HG03066 (cell line): ENCODE results near the gene PLEKHJ1.

Source experiments
- ATAC-seq: cut with Tn5 transposase; IDR thresholded peaks from one replicate; pipeline ENCODE4 v1.9.1; 2021; ENCODE audit warnings: low read depth; ENCODE audit not compliant: unreplicated experiment

The PLEKHJ1 gene

DNA sequence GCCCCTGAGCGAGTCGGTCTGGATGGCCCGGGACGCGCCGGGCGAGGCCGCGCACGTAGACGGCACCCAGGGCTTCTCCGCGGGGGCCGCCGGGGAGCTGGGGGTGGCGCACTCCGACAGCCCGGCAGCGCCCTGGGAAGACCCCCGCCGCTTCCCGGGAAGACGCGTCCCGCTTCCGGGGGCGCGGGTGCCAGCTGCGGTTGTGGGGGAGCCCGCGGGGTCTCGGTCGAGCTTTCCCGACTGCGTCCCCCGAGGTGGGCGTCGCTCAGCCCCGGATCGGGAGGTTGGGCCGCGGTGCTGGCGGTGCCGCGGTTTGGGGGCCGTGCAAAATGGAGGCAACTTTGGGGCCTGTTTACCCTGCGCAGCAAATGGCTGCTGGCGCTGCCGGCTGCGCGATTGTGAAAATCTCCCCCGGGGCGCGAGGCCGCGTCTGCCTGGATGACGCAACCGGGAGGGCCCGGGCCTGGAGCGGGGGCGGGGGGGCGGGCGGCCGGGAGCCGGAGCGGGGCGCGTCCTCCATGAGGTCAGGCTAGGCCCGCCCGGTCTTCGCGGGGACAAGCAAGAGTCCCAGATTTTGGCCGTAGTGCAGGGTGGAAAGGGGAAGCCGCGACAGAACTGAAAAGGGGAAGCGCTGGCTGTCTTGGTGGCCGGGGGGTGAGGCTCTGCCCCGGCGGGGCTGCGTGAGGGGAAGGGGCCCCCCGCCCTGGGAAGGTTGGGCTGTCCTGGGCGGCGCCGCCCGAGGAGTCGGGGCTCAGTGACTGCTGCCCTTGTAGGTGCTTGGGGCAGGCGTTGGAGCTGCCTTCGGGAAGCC, 34.5 kb upstream of the PLEKHJ1 start:
- ATAC-seq = no peak

DNA sequence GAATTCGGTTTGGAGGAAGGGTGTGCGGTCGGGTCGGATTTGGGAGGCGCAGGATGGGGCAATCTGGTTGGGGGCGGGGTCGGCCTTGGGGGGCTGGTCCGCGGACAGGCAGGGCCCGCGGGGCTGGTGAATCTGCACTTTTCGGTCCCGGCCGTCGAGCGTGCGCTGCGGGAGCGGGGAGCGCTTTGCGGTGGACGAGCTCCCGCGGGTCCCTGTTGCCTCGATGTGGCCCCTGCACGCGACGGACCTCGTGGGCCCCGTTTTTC, 34.0 kb upstream of the PLEKHJ1 start:
- no peak for ATAC-seq

DNA sequence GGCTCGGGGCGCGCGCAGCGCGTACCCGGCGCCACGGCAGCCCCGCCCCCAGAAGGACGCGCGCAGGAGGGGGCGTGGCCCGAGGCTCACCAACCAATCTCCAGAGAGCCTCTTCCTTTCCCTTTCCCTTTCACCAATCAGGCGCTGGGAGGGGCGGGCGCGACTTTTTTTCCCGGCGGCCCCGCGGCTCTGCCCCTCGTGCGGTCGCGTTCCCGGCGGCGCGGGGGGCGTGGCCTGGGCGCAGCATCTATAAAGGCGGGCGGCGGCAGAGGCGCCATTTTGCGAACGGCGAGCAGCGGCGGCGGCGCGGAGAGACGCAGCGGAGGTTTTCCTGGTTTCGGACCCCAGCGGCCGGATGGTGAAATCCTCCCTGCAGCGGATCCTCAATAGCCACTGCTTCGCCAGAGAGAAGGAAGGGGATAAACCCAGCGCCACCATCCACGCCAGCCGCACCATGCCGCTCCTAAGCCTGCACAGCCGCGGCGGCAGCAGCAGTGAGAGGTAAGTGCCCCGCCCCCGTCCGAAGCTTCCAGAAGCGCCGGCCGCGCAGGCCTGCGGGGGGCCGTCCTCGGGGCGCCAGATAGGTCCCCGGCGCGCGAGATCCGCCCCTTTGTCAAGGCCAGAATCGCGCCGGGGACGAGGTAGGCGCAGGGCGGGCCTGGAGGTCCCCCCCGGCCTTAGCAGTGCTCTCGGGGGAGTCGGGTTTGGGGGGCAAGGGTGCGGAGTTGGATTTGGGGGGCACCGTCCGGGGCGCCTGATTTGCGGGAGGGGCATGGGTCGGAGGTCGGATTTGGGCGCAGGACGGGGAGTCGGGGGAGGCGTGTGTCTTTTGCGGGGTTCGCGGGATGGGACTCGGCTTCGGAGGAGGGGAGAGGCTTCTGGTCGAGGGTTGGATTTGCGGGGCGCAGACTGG, 33.4 kb upstream of the PLEKHJ1 start:
- peak; percentile 38 for ATAC-seq

DNA sequence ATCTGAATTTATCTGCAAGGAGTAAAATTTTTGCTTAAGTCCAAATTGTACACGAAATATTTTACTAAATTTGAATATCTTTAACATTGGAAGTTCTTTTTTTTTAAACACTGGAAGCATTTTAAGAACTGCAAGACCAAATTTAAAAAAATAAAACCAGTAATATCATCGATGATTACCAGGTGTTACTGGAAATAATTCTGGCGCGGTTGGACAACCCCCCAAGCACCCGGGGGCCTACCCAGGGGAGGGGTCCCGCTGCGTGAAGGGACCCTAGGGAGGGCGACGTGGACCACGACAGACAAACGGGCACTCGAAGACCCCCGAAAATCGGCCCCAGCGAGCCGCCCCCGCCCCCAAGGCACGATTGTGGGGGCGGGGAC, 32.7 kb upstream of the PLEKHJ1 start:
- ATAC-seq = no peak

DNA sequence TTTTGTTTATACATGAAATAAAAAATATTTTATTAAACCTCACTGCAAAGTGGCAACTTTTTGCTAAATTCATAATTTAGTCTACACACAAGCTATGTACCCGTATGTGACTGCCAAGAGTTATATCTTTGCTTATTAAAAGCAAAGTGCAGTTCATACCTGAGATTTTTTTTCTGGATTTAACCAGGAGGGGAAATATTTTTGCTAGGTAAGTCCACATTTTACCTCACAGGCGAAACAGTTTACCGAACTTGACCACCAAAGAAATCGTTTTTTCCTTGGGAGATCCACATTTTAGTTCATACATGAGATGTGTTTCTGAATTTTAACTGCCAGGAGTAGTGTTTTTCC, 32.3 kb upstream of the PLEKHJ1 start:
- ATAC-seq = no peak

DNA sequence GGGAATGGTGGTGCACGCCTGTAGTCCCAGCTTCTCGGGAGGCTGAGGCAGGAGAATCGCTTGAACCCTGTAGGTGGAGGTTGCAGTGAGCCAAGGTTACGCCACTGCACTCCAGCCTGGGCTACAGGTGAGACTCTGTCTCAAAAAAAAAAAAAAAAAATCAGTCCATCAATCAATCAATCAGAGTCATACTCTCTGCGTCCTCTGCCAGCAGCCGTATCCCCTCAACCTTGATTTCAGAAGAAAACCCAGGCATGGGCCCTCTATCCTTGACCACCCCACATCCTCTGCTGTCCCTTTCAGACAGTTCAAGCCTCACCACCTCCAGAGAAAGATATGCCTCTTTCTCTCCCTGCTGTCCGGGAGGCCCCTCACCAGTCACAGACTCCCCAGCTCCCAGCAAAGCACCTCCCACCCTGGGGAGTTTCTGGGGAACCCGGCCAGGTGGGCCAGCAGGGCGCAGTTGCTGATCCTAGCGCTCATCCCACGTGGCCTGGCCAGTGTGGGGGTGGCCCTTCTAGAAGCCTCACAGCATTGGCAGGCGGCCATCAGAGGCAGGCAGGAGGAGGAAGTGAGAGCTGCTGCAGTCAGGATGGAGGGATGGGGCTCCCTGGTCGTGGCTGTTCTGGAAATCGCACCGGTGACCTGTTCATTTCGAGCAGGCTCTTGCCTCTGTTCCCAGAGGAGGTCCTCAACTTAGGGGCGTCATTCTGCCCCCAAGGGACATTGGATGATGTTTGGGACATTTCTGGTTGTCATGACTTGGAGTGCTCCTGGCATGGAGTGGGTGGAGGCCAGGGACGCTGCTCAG, 30.3 kb upstream of the PLEKHJ1 start:
- ATAC-seq = no peak

DNA sequence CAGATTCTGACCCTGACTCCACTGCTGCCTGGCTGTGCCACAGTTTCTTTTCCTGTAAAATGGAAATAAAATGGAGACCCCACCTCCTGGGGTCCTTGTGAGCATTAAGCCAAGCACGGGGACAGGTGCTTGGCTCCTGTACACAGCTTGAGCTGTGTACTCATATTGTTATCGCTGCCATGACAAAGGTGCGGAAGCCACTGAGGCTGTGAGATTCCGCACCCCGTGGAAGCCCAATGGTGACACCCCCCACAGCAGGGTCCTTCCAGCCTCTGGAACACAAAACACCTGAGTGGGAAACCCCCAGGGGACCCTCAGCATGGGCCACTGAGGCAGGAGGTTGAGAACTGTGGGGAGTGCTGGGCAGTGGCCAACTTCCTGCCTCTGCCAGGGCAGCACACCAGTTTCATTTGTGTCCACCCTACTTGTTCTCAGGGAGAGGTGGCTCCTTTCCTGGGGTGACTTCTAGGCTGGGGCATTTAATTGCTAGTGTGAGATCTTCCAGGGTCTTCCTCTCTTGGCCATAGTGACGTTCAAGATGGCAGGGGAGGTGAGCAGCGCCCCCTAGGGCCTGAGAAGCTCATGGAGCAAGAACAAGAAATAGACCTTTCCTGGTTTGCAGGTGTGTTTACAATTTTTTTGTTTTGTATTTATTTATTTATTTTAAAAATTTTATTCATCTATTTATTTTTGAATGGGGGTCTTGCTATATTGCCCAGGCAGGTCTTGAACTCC, 25.5 kb upstream of the PLEKHJ1 start:
- no peak for ATAC-seq

DNA sequence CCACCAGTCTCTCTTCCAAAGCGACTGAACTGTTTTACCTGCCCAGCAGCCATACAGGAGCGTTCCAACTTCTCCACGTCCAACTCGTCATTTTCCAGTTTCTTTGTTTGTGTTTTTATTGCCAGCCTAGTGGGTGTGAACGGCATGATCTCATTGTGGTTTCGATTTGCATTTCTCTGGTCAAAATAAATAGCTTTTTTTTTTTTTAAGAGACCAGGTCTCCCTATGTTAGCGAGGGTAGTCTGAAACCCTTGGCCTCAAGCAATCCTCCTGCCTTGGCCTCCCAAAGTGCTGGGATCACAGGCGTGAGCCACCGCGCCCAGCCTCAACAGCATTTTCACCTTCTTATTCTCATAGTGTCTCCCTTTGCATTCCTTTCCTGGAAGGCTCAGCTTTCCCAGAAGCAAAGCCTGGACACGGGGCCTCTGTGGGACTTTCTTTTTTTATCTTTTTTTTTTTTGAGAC, 24.2 kb upstream of the PLEKHJ1 start:
- no peak for ATAC-seq

DNA sequence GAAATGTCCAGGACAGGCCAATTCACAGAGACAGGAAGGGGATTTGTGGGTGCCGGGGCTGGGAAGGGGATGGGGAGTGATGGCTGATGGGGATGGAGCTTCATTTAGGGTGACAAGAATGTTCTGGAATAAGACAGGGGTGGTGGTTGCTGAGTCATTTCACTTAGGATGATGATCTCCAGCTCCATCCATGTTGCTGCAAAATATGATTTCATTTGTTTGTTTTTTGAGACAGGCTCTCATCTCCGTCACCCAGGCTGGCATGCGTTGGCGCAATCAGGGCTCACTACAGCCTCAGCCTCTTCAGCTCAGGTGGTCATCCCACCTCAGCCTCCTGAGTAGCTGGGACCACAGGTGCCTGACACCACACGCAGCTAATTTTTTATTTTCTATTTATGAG, 23.2 kb upstream of the PLEKHJ1 start:
- ATAC-seq = no peak

DNA sequence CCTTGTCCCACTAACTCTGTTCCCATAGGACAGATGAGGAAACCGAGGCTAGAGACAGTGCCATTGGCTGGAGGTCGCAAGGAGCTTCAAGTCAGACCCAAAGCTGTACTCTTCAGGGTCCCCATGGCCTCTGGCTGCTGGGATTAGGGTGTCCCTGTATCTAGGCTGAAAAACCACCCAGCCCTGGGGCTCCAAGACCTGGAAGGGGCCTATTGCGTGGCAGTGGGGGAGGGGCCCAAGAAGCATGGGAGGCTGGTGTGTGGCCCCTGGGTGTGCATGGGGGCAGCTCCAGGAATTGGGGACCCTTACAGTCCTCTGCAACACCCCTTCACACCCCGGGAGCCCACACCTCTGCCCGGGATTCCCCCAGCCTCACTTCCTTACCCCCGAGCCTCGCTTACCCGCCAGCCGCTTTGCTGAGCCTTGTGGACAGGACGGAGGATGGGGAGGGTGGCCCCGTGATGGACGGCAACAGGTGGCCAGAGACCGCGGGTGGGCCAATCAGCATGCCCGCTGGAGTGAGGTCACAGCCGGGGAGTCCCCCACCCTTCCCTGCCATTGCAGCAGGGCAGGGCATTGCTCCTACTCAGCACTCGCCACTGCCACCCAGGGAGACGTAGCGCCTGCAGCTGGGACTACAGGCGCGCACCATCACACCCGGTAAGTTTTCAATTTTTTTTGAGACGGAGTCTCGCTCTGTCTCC, 20.0 kb upstream of the PLEKHJ1 start, which contains the start of gene JSRP1:
Gene JSRP1 (minus strand): TSS at position 436 of the 704 bp plus-strand sequence. CDS start 1,103 bp downstream, outside the sequence.
- ATAC-seq = no peak

DNA sequence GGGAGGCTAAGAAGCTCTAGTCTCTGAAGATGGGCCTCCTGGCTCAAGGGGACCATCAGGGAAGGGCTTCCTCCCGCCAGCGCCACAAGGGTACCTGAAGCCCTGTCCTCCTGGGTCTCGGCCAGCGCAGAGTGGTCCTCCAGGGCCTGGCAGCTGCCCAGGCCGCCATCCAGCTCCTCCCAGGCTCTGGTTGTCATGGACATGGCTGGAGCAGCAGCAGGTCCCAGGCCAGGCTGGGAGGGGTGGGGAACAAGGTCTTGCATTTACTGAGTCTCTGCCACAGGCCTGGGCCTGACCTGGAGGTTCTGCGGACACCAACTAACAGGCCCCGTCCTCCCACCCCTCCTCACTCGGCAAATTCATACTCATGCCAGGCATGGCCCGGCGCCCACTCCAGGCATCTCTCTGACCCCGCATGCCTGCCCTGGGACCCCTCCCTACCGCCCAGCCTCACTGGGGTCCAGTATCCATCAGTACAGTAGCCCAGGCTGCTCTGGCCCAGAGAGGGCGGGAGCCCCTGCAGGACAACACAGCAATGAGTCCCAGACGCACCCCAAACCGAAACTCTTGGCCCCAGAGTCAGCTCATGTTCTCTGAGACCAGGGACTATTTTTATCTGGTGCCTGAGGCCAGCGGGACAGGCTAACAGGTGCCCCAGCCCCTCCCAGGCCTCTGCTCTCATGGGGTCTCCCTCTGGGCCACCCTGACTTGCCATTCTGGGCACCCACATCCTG, 19.1 kb upstream of the PLEKHJ1 start:
- no peak for ATAC-seq

DNA sequence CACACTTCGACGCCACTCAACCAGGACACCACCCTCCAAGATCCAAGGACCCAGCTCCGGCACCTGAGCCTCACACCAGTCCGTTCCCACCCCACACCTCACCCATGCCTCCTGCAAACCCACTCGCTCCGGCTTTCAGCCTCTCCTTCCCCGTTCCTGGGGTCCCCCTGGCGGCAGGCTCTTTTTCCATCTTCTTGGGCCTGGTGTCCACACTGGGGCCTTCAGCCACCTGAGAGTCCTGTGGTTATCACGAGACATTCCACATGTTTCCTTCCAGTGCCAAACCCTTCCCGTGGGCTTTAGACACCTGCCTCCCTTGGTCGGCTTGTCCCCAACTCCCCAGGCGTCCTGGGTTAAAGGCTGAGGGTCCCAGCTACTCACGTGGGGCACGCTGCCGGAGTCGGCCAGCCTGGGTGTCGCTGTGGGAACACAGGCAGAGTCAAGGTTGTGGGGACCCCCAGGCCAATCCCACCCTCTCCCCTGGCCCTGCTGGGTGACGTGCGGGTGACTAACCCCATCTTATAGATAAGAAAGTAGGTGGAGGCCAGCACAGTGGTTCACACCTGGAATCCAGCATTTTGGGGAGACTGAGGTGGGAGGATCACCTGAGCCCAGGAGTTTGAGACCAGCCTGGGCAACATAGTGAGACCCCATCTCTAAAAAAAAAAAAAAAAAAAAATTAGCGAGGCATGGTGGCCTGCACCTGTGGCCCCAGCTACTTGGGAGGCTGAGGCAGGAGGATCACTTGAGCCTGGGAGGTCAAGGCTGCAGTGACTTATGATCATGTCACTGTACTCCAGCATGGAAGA, 18.1 kb upstream of the PLEKHJ1 start:
- no peak for ATAC-seq

DNA sequence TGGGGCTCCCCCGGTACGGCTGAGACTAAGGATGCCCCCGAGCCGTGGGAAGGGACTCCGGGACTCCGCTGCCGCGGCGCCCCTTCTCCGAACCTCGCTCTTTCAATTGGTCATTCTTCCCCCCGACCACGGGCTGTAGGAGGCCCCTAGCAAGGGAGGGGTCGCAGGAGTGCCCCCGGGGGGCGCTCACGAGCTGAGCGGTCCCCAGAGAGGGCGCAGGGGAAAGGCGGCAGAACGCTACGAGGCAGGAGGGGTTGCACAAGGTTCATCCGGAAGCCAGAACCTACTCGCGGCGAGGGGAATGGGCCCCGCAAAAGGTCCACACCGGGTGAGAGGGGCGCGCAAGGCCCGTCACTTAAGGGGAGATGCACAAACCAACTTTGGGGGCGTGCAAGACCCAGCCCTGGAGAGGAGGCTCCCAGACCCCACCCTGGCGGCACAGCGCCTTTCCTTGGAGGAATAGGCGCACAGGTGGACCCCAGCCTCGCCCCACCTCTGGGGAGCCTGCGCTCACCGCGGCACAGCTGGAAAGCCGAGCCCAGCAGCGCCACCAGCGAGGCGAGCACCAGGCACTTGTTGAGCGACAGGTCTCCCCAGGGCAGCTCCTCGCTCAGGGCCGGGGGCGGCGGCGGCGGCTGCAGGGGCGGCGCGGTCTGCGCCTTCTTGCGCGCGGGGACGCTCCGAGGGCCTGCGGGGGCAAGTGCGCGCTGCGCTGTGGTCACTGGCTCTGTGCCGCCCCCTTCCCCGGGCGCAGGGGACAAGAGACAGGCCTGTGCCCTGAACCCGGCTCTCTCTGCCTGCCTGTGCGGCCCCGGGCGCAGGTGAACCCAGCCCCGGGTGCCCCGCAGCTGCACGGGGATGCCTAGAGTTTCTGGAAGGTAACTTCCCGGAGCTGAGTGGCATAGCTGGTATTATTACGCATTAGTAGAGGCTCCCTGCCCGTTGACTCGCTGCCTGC, 17.3 kb upstream of the PLEKHJ1 start:
- no peak for ATAC-seq

DNA sequence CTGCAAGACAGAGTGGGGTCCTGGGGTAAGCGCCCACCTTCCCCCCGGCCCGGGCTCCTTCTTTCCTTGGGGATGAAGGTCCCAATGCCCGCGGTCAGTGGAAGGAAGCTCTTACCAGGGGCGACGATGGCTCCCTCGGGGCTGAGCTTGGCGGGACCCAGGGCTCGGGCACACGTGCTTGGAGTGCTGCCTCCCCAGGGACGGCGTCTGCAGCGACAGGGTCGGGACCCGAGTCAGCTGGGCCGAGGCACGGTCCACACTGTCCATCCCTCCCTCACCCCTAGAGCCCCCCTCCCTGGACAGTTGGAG, 16.6 kb upstream of the PLEKHJ1 start:
- no peak for ATAC-seq

DNA sequence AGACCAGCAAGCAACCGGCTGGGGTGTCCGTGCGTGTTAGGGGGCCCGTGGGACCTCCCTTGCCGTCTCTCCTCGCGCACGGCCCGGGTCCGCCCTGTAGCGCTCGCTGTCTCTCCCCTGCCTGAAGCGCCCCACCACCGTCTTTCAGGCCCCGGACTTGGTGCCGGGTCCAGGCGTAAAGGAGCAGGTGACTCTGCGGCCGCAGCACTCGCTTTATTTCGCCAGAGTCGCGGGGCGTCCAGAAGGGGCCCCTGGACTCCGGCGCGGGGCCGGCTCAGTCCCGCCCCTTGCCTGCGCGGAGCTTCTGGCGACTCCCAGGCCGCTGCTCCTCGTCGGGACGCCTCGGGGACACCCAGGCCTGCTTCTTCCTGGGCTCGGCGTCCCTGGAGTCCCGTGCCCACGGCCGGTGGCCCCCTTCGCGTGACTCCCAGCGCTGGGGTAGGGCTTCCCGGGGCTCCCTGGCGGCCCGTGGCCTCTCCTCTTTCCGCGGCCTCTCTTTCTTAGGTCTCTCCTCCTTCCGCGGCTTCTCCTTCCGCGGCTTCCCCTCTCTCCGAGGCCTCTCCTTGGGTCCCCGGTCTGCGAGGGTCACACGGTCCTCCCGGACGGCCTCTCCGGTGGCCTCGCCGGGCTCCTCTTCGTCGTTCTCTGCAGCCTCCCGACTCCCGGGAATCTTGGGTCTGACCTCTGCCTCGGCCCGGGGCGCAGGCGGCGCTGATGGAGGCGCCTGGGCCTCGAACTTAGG, 16.1 kb upstream of the PLEKHJ1 start:
- ATAC-seq = no peak

DNA sequence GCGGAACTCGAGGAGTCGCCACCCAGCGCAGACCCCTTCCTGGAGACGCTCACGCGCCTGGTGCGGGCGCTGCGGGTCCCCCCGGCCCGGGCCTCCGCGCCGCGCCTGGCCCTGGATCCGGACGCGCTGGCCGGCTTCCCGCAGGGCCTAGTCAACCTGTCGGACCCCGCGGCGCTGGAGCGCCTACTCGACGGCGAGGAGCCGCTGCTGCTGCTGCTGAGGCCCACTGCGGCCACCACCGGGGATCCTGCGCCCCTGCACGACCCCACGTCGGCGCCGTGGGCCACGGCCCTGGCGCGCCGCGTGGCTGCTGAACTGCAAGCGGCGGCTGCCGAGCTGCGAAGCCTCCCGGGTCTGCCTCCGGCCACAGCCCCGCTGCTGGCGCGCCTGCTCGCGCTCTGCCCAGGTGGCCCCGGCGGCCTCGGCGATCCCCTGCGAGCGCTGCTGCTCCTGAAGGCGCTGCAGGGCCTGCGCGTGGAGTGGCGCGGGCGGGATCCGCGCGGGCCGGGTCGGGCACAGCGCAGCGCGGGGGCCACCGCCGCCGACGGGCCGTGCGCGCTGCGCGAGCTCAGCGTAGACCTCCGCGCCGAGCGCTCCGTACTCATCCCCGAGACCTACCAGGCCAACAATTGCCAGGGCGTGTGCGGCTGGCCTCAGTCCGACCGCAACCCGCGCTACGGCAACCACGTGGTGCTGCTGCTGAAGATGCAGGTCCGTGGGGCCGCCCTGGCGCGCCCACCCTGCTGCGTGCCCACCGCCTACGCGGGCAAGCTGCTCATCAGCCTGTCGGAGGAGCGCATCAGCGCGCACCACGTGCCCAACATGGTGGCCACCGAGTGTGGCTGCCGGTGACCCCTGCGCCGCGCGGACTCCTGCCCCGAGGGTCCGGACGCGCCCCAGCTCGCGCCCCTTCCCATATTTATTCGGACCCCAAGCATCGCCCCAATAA, 15.3 kb upstream of the PLEKHJ1 start:
- ATAC-seq = no peak
